ENCODE data around the gene CMTM1. TPM values are rescaled to one million over a fixed set of nuclear protein-coding genes. Genes with fewer than 3 reads are reported as not detected.

The CMTM1 gene
- total RNA-seq, 1 donor from 2014 or later, result 4.3 TPM

GRCh38 chr16:66524601-66525164 is 41.6 kb upstream of the CMTM1 start:
- DNase-seq (ENCODE audit: low read depth), result no peak
- TF ChIP-seq CTCF (IDR thresholded peaks at IDR 0.05; ENCODE audit: insufficient read depth, low read length, poor library complexity, severe bottlenecking), result no peak
- H3K36me3 ChIP-seq (ENCODE audit: control insufficient read depth, insufficient read depth, low read length), result peaks cover 3% of the 10 kb centered on the region
- no peaks in the 10 kb centered on the region for H3K27me3 ChIP-seq (ENCODE audit: control insufficient read depth, insufficient read depth, low read length)
- no peak overlapping the region for H3K4me3 ChIP-seq (ENCODE audit: low read depth, low read length)

DNA sequence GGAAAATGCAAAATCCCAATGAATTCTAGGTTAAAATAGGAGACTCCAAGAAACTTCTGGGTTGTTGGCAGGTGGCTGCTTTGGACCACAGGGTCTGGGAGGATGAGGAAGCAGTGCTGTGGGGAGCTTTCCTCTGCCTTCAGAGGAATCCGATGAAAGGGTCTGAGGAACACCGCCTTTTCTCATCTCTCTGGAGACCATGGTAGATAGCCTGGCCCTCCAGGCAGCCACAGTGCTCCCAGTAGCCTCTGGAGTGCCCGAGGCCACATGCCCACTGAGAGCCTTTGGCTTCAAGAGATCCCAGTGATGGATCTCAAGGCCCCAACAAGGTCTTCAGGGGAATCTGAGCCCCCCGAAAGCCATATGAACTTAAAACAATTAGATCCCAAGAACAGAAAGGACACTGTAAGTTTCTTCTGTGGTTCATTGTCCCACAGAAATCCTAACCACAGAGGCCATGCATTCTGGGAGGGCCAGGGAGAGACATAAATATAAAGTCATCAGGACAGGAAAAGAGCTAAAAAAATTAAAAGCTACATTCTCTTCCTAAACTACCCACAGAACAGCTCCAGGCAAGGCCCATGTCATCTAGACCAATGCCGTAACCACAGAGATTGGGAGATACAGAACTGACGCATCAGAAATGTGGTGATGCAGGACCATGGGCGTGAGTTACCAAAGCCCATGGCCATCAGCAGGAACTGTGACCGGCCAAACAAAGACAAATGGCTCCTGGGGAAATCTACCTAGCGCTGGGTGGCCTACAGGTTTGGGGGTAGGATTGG is 40.7 kb upstream of the CMTM1 start:
- Histone ChIP-seq H3K36me3 (ENCODE audit: control insufficient read depth, insufficient read depth, low read length) (peaks cover 1% of the 10 kb centered on the region), H3K4me3 (ENCODE audit: low read depth, low read length) (no peak overlapping the region), H3K27me3 (ENCODE audit: control insufficient read depth, insufficient read depth, low read length) (no peaks in the 10 kb centered on the region)
- TF ChIP-seq CTCF (IDR thresholded peaks at IDR 0.05; ENCODE audit: insufficient read depth, low read length, poor library complexity, severe bottlenecking), result no peak
- no peak for DNase-seq (ENCODE audit: low read depth)

DNA sequence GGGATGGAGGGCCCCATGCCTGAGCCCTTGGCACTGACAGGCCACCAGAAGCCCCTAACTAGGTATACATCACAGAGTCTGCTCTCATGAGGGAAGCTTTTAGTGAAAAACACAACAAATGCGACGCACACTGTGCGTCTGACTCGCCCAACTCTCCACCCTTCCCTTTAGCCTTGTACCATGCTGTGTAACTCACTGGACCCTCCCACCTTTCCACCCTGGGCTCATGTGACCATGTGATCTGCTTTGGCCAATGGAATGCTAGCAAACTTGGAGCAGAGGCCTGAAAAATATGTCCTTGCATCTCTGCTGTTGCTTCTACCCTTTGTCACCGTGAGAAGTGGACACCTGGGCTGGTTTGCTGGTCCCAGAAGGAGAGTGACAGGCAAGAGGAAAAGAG is 37.9 kb upstream of the CMTM1 start:
- DNase-seq (ENCODE audit: low read depth), result no peak

GRCh38 chr16:66529475-66529874 is 36.8 kb upstream of the CMTM1 start:
- H3K36me3 ChIP-seq (ENCODE audit: control insufficient read depth, insufficient read depth, low read length), result peaks cover 3% of the 10 kb centered on the region
- no peaks in the 10 kb centered on the region for H3K27me3 ChIP-seq (ENCODE audit: control insufficient read depth, insufficient read depth, low read length)
- TF ChIP-seq CTCF (IDR thresholded peaks at IDR 0.05; ENCODE audit: insufficient read depth, low read length, poor library complexity, severe bottlenecking), result no peak
- DNase-seq (ENCODE audit: low read depth), result no peak
- no peak overlapping the region for H3K4me3 ChIP-seq (ENCODE audit: low read depth, low read length)

More for the DNA sequence above, 37.9 kb upstream of the CMTM1 start:
- no peak for TF ChIP-seq CTCF (IDR thresholded peaks at IDR 0.05; ENCODE audit: insufficient read depth, low read length, poor library complexity, severe bottlenecking)
- H3K36me3 ChIP-seq (ENCODE audit: control insufficient read depth, insufficient read depth, low read length), result peaks cover 1% of the 10 kb centered on the region
- no peak overlapping the region for H3K4me3 ChIP-seq (ENCODE audit: low read depth, low read length)
- H3K27me3 ChIP-seq (ENCODE audit: control insufficient read depth, insufficient read depth, low read length), result no peaks in the 10 kb centered on the region

DNA sequence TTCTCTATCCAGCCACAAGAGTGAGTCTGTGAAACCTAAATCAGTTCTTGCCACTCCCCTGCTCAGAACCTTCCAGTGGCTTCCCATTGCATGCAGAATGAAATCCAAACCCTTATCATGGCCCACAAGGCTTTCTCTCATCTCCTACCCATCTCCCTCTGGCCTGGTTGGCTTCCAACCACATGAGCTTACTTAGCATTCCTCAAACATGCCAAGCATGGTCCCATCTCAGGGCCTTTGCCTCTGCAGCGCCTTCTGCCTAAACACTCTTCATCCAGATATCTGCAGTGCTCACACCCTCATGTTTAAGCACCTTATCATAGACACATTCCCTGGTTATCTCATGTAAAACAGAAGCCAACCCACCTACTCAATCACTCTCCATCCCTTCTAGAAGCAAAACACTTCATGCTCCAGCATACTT is 31.9 kb upstream of the CMTM1 start:
- TF ChIP-seq CTCF (IDR thresholded peaks at IDR 0.05; ENCODE audit: insufficient read depth, low read length, poor library complexity, severe bottlenecking), result no peak
- Histone ChIP-seq H3K4me3 (ENCODE audit: low read depth, low read length) (no peak overlapping the region), H3K27me3 (ENCODE audit: control insufficient read depth, insufficient read depth, low read length) (no peaks in the 10 kb centered on the region), H3K36me3 (ENCODE audit: control insufficient read depth, insufficient read depth, low read length) (peaks cover 3% of the 10 kb centered on the region)
- no peak for DNase-seq (ENCODE audit: low read depth)
